ENCODE measurements around the gene MCF2L. TPM values are rescaled to one million over a fixed set of nuclear protein-coding genes. Genes with fewer than 3 reads are reported as not detected.
"Not testable (repeated sequence)": the region's sequence is repeated elsewhere in the genome, so short reads cannot be mapped to it uniquely, and the experiment has no call there.

Gene MCF2L
- total RNA-seq, 1 experiment from 2014 or later, result 53.2 TPM

DNA sequence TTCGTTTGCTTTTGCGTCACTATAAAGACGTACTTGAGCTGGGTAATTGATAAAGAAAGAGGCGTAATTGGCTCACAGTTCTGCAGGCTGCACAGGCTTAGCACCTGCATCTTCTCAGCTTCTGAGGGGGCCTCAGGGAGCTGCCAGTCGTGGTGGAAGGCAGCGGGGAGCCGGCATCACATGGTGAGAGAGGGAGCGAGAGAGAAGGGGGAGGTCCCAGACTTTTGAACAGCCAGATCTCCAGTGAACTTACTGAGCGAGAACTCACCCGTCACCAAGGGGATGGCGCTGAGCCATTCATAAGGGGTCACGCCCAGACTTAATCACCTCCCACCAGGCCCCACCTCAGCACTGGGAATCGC lies 77.8 kb downstream of the MCF2L start:
- DNase-seq (ENCODE audit: low spot score), result no peak

DNA sequence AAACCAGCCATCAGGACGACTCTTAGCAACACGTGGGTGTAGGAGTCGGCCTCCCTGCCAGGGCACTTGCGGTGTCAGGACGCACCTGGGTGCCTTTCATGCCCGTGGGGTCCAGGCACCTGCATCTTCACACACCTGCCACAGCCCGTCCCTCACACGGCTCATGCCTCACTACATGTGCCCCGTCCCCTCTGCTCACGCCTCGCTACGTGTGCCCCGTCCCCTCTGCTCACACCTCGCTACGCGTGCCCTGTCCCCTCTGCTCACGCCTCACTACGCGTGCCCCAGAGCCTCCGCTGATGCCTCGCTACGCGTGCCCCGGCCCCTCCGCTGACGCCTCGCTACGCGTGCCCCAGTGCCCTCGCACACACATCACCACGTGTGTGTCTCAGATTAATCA lies 78.6 kb downstream of the MCF2L start:
- no peak for DNase-seq (ENCODE audit: low spot score)

DNA sequence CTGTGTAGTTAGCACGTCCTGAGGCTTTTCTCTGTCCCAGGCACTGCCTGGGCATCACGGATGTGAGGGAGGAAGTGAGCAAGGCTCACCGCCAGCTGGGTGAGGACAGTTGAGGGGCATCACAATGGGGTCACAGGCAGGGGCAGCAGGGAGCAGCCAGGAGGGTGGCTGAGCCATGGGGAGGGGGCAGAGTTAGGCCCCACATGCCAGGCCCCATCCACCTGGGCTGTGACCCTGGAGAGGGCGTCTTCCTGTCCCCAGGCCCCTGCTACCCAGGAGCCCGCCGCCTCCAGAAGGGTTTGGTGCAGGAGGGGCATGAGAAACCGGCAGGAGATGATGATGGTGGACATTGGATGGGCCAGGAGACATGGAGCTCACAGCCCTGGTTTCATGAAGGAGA lies 79.8 kb downstream of the MCF2L start:
- DNase-seq (ENCODE audit: low spot score), result no peak

DNA sequence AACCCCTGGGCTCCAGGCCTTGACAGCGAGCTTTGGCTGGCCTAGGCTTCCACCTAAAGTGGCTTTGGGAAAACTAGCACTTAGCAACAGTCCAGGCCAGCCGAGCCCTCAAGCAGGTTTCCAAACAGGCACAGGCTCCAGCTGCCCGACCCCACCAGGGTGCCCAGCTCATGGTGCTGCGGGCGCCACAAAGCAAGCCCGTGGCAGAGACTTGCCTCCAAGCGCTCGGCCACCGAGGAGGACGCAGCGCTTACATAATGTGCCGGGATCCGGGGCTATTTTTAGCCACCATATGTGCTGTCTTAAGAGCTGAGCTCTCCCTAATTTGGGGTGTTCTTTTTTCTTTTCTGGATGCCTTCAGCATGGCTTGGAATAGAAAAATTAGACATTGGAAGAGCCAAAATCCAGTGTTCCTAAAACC lies 80.5 kb downstream of the MCF2L start:
- no peak for DNase-seq (ENCODE audit: low spot score)

DNA sequence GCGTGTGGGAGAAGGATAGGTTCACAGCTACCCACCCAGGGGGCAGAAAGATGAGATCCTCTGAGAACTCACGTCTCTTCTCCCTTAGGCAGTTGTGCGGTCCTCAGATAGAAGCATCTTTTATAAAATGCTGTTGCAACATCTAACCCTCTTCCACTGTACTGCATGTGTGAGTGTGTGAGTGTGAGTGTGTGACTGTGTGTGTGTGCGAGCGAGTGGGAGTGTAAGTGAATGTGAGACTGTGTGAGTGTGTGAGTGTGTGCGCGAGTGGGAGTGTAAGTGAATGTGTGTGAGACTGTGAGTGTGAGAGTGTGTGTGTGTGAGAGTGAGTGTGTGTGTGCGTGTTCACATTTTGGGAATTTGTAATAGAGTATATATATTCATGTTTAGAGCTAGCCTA lies 81.0 kb downstream of the MCF2L start:
- DNase-seq (ENCODE audit: low spot score), result no peak

DNA sequence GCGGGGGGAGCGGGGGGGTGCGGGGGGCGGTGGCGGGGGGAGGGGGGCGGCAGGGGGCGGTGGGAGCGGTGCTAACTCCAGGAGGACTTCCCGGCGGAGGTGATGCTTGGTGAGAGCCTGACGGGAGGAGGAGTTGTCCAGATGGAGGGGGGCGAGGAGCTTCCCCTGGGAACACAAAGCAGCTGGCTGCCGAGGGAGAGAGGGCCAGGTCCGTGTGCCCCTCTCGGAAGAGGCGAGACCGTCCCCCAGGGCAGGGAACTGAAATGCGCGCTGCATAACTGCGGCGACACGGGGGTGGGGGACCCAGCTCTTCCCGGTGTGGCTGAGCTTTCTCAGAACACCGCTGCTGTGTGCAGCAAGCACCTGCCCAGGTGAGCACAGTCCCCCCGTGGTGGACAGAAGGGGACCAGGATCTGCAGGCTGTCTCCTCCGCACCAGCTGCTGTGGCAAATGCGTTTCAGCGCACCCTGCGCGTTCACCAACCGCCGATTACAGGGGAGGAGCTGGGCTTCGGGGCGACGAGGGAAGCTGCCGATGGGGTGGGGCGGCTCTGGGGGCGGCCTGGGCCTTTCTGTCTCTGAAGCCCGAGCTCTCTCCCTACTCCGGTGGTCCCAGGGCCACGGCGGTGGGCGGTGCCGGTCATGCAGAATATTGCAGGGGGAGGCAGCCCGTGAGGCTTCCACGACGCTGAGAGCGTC lies 81.9 kb downstream of the MCF2L start:
- DNase-seq (ENCODE audit: low spot score), result no peak

DNA sequence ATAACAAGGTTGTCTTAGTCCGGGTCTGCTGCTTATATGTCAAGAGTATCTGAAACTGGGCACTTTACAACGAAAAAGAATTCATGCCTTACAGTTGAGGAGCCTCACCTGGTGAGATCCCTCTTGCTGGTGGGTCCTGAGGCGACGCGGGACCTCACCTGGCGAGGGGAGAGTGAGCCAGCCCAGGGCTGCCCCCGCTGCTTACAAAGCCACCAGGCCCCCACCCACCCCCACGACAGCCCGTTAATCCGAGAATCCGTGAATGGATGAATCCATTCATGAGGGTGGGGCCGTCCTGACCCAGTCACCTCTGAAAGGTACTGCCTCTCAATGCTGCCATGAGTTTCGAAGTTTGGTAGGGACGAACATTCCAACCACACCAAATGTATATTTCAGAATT lies 82.6 kb downstream of the MCF2L start:
- DNase-seq (ENCODE audit: low spot score), result no peak

DNA sequence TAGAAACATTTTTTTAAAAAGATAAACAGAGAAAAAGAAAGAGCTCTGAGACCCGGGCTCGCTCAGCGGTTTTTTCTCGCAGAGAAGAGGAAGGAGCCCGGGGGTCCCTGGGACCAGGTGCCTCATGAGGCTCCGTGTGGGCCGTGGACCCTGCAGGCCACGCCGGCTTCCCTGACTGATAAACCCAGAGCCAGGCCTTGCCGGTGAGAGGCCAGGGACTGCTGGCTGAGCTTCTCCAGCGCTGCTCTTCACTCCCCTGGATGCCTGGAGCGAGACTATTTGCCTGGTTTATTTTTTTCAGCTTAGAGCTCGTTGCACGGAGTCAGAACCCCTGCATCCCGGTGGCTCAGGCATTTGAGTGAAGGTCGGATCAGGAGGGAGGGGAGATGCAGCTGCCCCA lies 83.2 kb downstream of the MCF2L start:
- DNase-seq (ENCODE audit: low spot score), result no peak

DNA sequence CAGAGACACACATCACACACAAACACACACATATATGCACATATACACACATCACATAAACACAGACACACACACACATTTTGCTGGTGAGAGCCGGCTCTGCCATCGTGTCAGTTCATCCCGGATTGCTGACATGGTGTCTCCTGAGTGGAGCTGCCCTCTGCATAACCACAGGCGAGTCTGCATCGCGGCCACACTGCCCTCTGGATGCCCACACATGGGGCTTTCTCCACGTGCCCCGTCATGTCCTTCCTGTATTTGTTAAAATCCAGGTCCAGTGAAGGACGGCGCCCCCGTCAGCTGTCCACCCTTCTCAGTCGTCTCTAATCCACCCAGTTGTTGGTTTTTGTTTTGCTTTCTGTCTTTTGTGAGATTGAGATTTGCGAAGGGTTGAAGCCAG lies 84.0 kb downstream of the MCF2L start:
- DNase-seq (ENCODE audit: low spot score), result no peak

DNA sequence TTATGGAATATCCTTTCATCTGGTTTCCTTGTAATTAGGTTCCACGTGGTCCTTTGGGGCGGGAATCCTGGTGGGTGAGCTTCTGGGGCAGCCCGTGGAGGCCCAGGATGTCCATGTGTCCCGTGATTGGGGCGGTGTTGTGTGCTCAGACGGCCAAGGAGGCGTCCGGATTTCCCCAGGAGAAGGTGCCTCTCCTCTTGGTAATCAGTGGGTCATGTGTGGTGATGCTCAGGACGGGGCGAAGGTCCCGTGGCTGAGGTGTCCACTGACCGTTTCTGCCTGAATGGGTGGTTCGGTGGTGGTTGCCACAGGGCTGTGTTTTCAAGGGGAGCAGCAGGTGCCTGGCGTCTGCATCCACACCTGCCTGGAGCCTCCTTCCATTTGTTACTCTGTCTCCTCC lies 84.4 kb downstream of the MCF2L start:
- no peak for DNase-seq (ENCODE audit: low spot score)

DNA sequence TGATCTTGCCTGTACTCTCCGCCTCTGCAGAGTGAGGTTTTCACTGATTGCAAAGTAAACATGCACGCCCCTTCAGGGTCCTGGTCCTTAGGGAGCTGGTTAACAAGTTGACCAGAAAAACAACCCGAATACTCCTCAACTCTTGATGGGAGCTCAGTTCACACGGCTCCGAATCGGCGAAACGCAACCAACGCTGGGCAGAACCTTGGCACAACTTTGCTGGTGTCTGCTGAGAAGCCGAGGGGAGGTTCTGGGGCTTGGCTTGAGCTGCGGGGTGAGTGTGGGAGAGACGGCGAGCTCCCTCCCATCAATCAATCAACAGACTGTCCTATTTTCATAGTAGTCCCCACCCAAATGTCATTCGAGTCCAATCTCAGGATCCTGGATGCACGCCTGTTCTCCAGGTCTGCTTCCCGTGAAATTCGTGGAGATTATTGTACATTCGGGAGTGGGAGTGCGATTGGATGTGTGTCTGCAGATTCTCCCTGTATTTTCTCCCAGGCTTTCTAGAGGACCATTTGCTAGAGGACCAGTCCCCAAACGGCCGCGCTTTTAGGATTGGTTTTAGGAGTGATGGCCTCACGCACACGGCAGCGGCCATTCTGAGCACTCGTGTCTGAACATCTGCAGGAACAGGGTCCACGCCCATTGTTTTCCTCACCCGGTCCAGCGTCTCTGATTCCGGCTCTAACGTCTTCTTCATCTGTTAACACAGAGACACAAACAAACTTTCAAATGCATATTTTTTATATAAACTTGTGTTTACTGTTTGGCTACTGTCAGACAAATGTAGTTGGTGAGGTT lies 85.0 kb downstream of the MCF2L start:
- no peak for DNase-seq (ENCODE audit: low spot score)

DNA sequence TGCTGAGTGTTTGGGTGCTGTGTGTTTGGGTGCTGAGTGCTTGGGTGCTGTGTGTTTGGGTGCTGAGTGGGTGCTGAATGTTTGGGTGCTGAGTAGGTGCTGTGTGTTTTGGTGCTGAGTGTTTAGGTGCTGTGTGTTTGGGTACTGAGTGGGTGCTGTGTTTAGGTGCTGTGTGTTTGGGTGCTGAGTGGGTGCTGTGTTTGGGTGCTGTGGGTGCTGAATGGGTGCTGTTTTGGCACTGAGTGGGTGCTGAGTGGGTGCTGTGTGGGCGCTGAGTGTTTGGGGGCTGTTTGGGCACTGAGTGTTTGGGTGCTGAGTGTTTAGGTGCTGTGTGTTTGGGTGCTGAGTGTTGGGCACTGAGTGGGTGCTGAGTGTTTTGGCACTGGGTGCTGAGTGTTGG lies 88.1 kb downstream of the MCF2L start:
- DNase-seq (ENCODE audit: low spot score), result no peak

DNA sequence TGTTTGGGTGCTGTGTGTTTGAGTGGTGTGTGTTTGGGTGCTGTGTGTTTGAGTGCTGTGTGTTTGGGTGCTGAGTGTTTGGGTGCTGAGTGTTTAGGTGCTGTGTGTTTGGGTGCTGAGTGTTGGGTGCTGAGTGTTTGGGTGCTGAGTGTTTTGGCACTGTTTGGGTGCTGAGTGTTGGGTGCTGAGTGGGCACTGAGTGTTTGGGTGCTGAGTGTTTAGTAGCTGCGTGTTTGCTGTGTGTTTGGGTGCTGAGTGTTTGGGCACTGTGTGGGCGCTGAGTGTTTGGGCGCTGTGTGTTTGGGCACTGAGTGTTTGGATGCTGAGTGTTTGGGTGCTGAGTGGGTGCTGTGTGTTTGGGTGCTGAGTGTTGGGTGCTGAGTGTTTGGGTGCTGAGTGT lies 88.5 kb downstream of the MCF2L start:
- not testable (repeated sequence) for DNase-seq (ENCODE audit: low spot score)

DNA sequence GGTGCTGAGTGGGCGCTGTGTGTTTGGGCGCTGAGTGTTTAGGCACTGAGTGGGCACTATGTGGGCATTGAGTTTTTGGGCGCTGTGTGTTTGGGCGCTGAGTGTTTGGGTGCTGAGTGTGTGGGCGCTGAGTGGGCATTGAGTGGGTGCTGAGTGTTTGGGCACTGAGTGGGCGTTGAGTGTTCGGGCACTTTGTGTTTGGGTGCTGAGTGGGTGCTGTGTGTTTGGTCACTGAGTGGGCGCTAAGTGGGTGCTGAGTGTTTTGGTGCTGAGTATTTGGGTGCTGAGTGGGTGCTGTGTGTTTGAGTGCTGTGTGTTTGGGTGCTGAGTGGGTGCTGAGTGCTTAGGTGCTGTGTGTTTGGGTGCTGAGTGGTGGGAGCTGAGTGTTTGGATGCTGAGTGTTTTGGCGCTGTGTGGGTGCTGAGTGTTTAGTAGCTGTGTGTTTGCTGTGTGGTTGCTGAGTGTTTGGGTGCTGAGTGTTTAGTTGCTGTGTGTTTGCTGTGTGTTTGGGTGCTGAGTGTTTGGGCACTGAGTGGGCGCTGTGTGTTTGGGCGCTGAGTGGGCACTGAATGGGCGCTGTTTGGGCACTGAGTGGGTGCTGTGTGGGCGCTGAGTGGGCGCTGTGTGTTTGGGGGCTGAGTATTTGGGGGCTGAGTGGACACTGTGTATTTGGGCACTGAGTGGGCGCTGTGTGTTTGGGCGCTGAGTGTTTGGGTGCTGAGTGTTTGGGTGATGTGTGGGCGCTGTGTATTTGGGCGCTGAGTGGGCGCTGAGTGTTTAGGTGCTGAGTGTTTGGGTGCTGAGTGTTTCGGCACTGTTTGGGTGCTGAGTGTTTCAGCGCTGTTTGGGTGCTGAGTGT lies 89.3 kb downstream of the MCF2L start:
- no peak for DNase-seq (ENCODE audit: low spot score)

DNA sequence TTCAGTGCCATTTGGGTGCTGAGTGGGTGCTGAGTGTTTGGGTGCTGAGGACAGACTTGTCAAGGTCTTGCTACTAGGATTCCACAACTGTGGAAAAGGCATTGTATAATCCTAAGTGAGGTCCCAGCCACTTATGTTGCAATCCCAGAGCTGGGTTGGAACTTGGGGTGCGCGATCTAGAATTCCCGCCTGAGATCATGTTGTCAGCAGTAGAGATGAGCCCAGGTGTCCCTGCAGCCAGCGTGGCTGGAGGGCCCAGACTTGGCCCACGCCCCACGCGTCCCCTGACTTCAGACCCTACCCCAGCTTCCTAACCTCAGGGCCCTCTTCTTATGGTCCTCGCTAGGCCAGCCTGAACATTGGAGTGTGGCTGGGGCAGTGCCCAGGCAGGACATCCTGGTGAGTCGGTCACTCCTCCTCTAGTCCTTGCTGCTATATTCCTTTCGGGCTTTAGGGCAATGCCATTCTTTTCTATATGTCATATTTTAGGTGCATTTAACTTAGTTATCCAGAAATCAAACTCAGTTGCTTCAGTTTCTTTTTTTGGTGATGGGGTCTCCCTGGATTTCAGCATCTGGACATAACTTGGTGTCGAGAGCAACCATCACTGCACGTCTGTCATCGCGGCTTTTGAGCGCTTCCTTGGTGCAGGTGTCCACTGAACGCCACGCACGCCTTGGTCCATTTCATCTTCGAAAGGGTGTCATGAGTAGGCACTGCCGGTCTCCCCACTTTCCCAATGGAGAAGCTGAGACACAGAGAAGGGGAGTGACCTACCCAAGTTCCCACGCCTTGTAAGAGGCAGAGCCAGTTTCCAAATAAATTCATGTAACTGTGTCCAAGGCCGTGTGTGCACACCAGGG lies 90.2 kb downstream of the MCF2L start:
- DNase-seq (ENCODE audit: low spot score), result peak; percentile 19

DNA sequence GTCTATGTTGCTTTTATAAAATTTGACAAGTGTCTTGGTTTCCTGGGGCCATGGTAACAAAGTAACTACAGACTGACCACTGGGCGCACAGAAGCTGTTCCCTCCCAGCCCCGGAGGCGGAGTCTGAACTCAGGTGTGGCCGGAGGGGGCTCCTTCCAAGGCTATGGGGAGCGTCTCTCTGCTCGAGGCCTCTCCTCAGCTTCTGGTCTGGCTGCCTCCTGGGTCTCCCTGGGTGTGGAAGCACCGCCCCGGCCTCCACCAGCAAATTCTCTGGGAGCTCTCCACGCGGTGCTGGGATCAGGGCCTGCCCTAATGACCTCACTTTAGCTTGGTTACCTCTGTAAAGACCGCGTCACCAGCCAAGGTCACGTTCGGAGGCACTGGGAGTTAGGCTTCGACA lies 90.9 kb downstream of the MCF2L start:
- no peak for DNase-seq (ENCODE audit: low spot score)

DNA sequence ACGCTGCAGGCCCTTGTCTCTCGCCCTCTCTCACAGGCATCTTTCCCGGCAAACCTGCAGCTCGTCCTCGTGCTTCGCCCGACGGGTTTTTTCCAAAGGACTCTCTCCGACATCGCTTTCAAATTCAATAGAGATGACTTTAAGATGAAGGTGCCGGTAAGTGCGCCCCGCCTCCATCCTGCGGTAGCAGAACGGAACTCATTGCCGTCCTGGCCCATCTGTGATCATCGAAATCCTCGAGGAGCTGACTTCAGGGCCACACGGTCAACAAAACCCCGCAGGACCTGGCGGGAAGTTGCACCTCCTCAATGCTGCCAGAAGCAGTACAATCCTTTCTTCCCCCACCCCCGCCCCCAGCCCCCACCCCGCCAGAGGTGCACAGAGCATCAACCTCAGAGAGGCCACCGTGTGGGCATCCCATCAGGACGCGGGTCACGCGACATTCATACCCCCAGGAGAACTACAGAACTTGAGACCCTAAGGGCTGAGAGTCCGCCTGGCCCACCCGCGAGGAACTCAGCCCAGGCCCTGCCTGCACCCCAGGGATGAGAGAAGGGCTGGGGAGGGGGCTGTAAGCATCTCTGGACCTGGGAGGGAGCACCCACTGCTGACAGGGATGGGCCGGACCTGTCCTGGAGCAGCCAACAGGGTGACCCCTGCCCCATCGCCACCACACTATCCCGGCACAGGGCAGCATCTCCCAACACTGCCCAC lies 91.7 kb downstream of the MCF2L start:
- DNase-seq (ENCODE audit: low spot score), result no peak

DNA sequence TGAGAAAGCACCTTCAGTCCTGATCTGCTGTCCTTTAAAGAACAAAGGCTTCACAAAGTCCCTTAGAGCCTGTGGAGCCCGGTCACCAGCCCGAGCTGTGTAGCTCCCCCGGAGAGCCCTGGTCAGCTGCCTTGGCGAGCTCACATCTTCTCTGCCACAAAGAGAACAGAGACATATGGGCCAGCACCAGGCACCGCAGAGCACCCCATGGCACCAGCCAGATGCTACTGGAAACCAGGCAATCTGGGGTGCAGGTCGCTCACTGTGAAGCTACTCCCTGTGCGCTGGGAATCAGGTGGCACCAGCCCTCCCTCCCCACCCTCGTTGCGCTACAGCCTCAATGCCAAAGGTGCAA lies 92.2 kb downstream of the MCF2L start:
- DNase-seq (ENCODE audit: low spot score), result no peak

DNA sequence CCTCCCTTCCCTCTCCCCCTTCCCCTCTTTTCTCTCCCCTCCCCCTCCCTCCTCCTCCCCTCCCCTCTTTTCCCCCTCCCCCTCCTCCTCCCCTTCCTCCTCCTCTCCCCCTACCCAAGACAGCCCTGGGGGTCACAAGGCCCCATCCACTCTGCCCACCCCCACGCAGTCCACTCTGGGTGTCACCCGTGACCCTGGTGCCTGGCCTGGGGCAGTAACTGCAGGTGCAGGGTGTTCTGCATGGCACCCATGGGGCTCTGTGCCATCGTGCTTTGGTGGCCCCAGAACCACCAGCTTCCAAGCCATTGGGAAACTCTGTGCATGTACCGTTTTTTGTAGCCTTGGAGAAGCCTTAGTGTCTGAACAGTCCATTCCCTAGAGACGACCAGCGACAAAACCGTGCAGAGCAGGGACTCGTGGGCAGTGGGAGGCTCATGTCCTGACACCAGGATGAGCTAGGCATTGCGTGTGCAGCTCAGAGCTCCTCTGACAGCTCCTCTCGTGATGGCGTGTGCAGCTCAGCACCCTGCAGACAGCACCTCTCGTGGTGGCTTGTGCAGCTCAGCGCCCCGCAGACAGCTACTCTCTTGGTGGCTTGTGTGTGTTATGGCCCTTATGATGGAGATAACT lies 92.9 kb downstream of the MCF2L start:
- DNase-seq (ENCODE audit: low spot score), result no peak

DNA sequence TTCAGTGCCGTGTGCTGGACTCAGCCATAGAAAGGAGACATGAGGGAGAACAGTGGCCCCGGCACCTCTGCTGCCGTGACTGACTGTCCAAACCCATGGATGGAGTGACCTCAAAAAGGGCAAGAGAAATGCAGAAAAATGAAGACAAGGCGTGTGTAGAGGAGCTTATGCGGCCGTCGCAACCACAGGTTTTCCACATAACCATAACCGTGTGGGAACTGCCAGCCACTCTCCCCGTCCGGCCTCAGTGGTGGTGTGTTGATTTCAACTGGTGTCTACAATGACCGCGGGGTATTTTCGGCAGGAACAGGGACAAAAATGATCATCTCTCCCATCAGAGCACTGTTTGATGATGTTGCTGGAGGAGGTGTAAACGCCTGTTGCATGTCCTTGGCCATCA lies 93.7 kb downstream of the MCF2L start:
- no peak for DNase-seq (ENCODE audit: low spot score)

Measured in HT-29 (cell line).